ENCODE data around the gene HDGF.

The HDGF gene

GRCh38 chr1:156740237-156740740 lies 11.2 kb downstream of the HDGF start:
- DNase-seq (ENCODE audit: extremely low read depth, insufficient read length), result no peak
- Histone ChIP-seq H3K4me3 (replicated peaks; ENCODE audit: low read depth, low read length) (peak overlapping the region; percentile 91), H3K36me3 (ENCODE audit: control insufficient read depth, insufficient read depth, low read length) (peaks cover 23% of the 10 kb centered on the region), H3K27me3 (replicated peaks; ENCODE audit: control insufficient read depth, insufficient read depth, low read length) (no peaks in the 10 kb centered on the region)
- TF ChIP-seq, protein P1, sequence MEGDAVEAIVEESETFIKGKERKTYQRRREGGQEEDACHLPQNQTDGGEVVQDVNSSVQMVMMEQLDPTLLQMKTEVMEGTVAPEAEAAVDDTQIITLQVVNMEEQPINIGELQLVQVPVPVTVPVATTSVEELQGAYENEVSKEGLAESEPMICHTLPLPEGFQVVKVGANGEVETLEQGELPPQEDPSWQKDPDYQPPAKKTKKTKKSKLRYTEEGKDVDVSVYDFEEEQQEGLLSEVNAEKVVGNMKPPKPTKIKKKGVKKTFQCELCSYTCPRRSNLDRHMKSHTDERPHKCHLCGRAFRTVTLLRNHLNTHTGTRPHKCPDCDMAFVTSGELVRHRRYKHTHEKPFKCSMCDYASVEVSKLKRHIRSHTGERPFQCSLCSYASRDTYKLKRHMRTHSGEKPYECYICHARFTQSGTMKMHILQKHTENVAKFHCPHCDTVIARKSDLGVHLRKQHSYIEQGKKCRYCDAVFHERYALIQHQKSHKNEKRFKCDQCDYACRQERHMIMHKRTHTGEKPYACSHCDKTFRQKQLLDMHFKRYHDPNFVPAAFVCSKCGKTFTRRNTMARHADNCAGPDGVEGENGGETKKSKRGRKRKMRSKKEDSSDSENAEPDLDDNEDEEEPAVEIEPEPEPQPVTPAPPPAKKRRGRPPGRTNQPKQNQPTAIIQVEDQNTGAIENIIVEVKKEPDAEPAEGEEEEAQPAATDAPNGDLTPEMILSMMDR (IDR thresholded peaks at IDR 0.05; ENCODE audit: insufficient read depth, low read length, poor library complexity, severe bottlenecking), result no peak

GRCh38 chr1:156738916-156739315 lies 12.6 kb downstream of the HDGF start:
- Histone ChIP-seq H3K36me3 (ENCODE audit: control insufficient read depth, insufficient read depth, low read length) (peaks cover 19% of the 10 kb centered on the region), H3K4me3 (replicated peaks; ENCODE audit: low read depth, low read length) (no peak overlapping the region), H3K27me3 (replicated peaks; ENCODE audit: control insufficient read depth, insufficient read depth, low read length) (no peaks in the 10 kb centered on the region)
- TF ChIP-seq, protein P1 (IDR thresholded peaks at IDR 0.05; ENCODE audit: insufficient read depth, low read length, poor library complexity, severe bottlenecking), result no peak
- DNase-seq (ENCODE audit: extremely low read depth, insufficient read length), result no peak

DNA sequence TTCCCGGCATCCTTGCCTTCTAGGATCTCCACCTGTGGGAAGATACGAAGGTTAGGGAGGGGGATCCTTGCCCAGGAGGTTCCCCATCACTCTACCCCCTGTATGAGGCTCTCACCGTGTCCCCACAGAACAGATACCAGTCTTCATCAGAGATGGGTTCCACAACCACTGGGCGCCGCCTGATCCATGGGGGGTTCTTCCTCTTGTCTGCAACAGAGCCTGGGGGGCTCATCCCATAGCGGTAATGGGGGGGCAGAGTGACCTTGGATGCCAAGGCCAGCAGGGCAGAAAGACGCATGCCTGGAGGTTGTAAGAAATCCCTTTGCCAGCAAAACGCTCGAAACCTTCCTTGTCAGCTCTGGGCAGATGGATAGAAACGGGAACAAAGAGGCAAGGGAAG lies 13.1 kb downstream of the HDGF start:
- Histone ChIP-seq H3K4me3 (replicated peaks; ENCODE audit: low read depth, low read length) (no peak overlapping the region), H3K27me3 (replicated peaks; ENCODE audit: control insufficient read depth, insufficient read depth, low read length) (no peaks in the 10 kb centered on the region), H3K36me3 (ENCODE audit: control insufficient read depth, insufficient read depth, low read length) (peaks cover 18% of the 10 kb centered on the region)
- DNase-seq (ENCODE audit: extremely low read depth, insufficient read length), result no peak
- TF ChIP-seq, protein P1 (IDR thresholded peaks at IDR 0.05; ENCODE audit: insufficient read depth, low read length, poor library complexity, severe bottlenecking), result no peak

DNA sequence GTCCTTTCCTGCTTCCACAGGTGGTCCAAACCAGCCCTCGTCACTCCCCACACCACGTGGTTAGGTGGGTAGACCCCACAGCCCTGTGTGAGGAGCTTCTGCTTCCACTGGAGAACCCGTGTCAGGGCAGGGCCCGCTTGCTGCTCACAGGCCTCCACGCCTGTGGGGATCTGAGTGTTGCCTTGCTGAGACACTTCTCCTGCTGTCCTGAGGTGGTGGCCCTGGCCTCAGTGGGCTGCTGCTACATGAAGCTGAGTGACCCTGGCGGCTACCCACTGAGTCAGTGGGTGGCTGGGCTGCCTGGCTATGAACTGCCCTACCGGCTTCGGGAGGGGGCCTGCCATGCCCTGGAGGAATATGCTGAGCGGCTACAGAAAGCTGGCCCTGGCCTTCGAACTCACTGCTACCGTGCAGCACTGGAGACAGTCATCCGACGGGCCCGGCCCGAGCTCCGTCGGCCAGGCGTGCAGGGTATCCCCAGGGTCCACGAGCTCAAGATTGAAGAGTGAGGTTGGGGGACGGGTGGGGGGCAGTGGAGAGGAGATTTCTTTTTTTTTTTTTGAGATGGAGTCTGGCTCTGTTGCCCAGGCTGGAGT lies 17.4 kb downstream of the HDGF start:
- Histone ChIP-seq H3K27me3 (replicated peaks; ENCODE audit: control insufficient read depth, insufficient read depth, low read length) (no peaks in the 10 kb centered on the region), H3K4me3 (replicated peaks; ENCODE audit: low read depth, low read length) (no peak overlapping the region), H3K36me3 (ENCODE audit: control insufficient read depth, insufficient read depth, low read length) (peaks cover 18% of the 10 kb centered on the region)
- no peak for DNase-seq (ENCODE audit: extremely low read depth, insufficient read length)
- TF ChIP-seq, protein P1 (IDR thresholded peaks at IDR 0.05; ENCODE audit: insufficient read depth, low read length, poor library complexity, severe bottlenecking), result no peak

- peak; percentile 91 for DNase-seq (ENCODE audit: extremely low read depth, insufficient read length)
- Histone ChIP-seq H3K4me3 (replicated peaks; ENCODE audit: low read depth, low read length) (peak within 1 kb of the TSS; percentile 100), H3K27me3 (replicated peaks; ENCODE audit: control insufficient read depth, insufficient read depth, low read length) (no peaks in the 10 kb centered on the region), H3K36me3 (ENCODE audit: control insufficient read depth, insufficient read depth, low read length) (peaks cover 17% of the 10 kb centered on the region)
- TF ChIP-seq, protein P1 (IDR thresholded peaks at IDR 0.05; ENCODE audit: insufficient read depth, low read length, poor library complexity, severe bottlenecking), result no peak
These were observed 22.6 kb downstream of the HDGF start, which contains the start of gene ISG20L2 for GRCh38 chr1:156728599-156729462. ISG20L2 (minus strand) TSS chr1:156728766; CDS start chr1:156727652, 1,114 bp downstream.

Measured in GM06990 (cell line).